Keratinocyte (primary cell): ENCODE data around the gene CRYGS.

ENCODE experiments used
- EZH2 ChIP-seq: IDR thresholded peaks from one replicate; pipeline ENCODE4 v1.6.1; 2012; ENCODE audit warnings: inconsistent platforms, mild to moderate bottlenecking, low read length, moderate library complexity
- TF ChIP-seq, protein P1 (sequence below), 3 experiments: IDR thresholded peaks in 1 of 3; conservative IDR thresholded peaks in 1 of 3; optimal IDR thresholded peaks in 1 of 3; 2 replicates in 2 of 3; 3 replicates in 1 of 3; pipeline versions ENCODE3 to v1.5.1; 2011; ENCODE audit warnings: low read length in 3 of 3, mild to moderate bottlenecking in 3 of 3, moderate library complexity in 2 of 3, control low read depth in 1 of 3, inconsistent platforms in 1 of 3; ENCODE audit not compliant: insufficient read depth in 2 of 3; ENCODE audit errors: extremely low read depth in 1 of 3

DNA sequence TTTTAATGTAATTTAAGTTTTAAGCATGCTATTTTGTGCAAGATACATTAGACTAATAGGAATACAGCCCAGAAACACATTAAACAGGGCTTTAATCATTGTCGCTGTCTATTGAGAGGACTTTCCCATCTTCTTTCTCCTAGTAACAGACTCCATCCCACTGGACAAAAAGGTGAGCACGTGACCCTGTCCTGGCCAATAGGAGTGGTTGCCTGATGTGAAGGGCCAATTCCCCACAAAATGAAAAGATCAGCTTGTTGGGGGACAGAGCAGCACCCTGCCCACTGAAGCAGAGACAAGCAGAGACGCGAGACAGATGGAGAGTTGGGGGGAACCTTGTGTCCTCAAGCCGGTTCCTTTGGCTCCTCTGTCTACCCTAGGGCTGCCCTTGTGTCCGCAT, 21.2 kb downstream of the CRYGS start:
- TF ChIP-seq, protein P1, sequence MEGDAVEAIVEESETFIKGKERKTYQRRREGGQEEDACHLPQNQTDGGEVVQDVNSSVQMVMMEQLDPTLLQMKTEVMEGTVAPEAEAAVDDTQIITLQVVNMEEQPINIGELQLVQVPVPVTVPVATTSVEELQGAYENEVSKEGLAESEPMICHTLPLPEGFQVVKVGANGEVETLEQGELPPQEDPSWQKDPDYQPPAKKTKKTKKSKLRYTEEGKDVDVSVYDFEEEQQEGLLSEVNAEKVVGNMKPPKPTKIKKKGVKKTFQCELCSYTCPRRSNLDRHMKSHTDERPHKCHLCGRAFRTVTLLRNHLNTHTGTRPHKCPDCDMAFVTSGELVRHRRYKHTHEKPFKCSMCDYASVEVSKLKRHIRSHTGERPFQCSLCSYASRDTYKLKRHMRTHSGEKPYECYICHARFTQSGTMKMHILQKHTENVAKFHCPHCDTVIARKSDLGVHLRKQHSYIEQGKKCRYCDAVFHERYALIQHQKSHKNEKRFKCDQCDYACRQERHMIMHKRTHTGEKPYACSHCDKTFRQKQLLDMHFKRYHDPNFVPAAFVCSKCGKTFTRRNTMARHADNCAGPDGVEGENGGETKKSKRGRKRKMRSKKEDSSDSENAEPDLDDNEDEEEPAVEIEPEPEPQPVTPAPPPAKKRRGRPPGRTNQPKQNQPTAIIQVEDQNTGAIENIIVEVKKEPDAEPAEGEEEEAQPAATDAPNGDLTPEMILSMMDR (optimal IDR thresholded peaks at IDR 0.05 in 1 of 3, IDR thresholded peaks at IDR 0.05 in 1 of 3, conservative IDR thresholded peaks at IDR 0.05 in 1 of 3; ENCODE audit: extremely low read depth in 1 of 3, insufficient read depth in 2 of 3, low read length in 3 of 3) = no peak
- TF ChIP-seq EZH2 = no peak
